Fibroblast of pulmonary artery (primary cell): ENCODE results near the gene KLK15.

Experiments
- DNase-seq: peaks from one replicate; pipeline ENCODE4 v3.0.0-alpha.2; 2010; ENCODE audit warnings: low read depth
- H3K4me3 ChIP-seq: replicated peaks from 2 replicates; pipeline ENCODE4 v1.5.1; 2011; ENCODE audit warnings: low read depth, mild to moderate bottlenecking, control low read depth, low read length, moderate library complexity
- CTCF ChIP-seq: IDR thresholded peaks from 2 replicates; pipeline ENCODE4 v1.5.1; 2011; ENCODE audit warnings: mild to moderate bottlenecking, control low read depth, low read length, inconsistent platforms; ENCODE audit errors: missing control alignments

Gene KLK15

GRCh38 chr19:50796634-50797428 lies 36.5 kb downstream of the KLK15 start:
- no peak for DNase-seq
- TF ChIP-seq CTCF: no peak
- no peak overlapping the region for H3K4me3 ChIP-seq

GRCh38 chr19:50796128-50796633 lies 37.2 kb downstream of the KLK15 start:
- TF ChIP-seq CTCF: no peak
- DNase-seq: no peak
- no peak overlapping the region for H3K4me3 ChIP-seq

GRCh38 chr19:50795664-50796073 lies 37.7 kb downstream of the KLK15 start:
- no peak for TF ChIP-seq CTCF
- no peak overlapping the region for H3K4me3 ChIP-seq
- DNase-seq: no peak

GRCh38 chr19:50794876-50795663 lies 38.3 kb downstream of the KLK15 start:
- DNase-seq: no peak
- no peak overlapping the region for H3K4me3 ChIP-seq
- peak; percentile 15 for TF ChIP-seq CTCF

GRCh38 chr19:50794074-50794875 lies 39.1 kb downstream of the KLK15 start:
- DNase-seq: no peak
- H3K4me3 ChIP-seq: no peak overlapping the region
- TF ChIP-seq CTCF: no peak

GRCh38 chr19:50793558-50794065 lies 39.8 kb downstream of the KLK15 start:
- no peak overlapping the region for H3K4me3 ChIP-seq

More at GRCh38 chr19:50793558-50794065, 39.8 kb downstream of the KLK15 start:
- no peak for DNase-seq
- no peak for TF ChIP-seq CTCF
